ENCODE results near the gene CCDC6.

Gene CCDC6

GRCh38 chr10:59857049-59857448, 49.3 kb downstream of the CCDC6 start:
- Histone ChIP-seq H3K9me3 (ENCODE audit: control insufficient read depth in 2 of 2, low read length in 2 of 2) (no peaks in the 10 kb centered on the region), H3K27me3 (ENCODE audit: control insufficient read depth in 2 of 2, insufficient read depth in 2 of 2, low read length in 2 of 2) (no peaks in the 10 kb centered on the region), H3K4me1 (ENCODE audit: control insufficient read depth in 2 of 2, insufficient read depth in 2 of 2, low read length in 2 of 2) (peaks cover 8 to 14% of the 10 kb centered on the region in 2 donors), H3K36me3 (ENCODE audit: control insufficient read depth in 2 of 2, insufficient read depth in 2 of 2, low read length in 2 of 2) (peaks cover 0 to 3% of the 10 kb centered on the region in 2 donors), H3K4me3 (ENCODE audit: low read length in 2 of 2) (no peak overlapping the region), H3K9ac (ENCODE audit: low read depth in 1 of 2, low read length in 2 of 2) (no peak overlapping the region), H3K27ac (ENCODE audit: low read depth in 2 of 2, low read length in 2 of 2) (no peak overlapping the region)

GRCh38 chr10:59856104-59856503, 50.3 kb downstream of the CCDC6 start:
- Histone ChIP-seq H3K4me3 (ENCODE audit: low read length in 2 of 2) (no peak overlapping the region), H3K4me1 (ENCODE audit: control insufficient read depth in 2 of 2, insufficient read depth in 2 of 2, low read length in 2 of 2) (peaks cover 8 to 14% of the 10 kb centered on the region in 2 donors), H3K36me3 (ENCODE audit: control insufficient read depth in 2 of 2, insufficient read depth in 2 of 2, low read length in 2 of 2) (peaks cover 3 to 9% of the 10 kb centered on the region in 2 donors), H3K9ac (ENCODE audit: low read depth in 1 of 2, low read length in 2 of 2) (no peak overlapping the region), H3K27me3 (ENCODE audit: control insufficient read depth in 2 of 2, insufficient read depth in 2 of 2, low read length in 2 of 2) (no peaks in the 10 kb centered on the region), H3K27ac (ENCODE audit: low read depth in 2 of 2, low read length in 2 of 2) (no peak overlapping the region), H3K9me3 (ENCODE audit: control insufficient read depth in 2 of 2, low read length in 2 of 2) (no peaks in the 10 kb centered on the region)

GRCh38 chr10:59854571-59854970, 51.8 kb downstream of the CCDC6 start:
- Histone ChIP-seq H3K27ac (ENCODE audit: low read depth in 2 of 2, low read length in 2 of 2) (no peak overlapping the region), H3K4me1 (ENCODE audit: control insufficient read depth in 2 of 2, insufficient read depth in 2 of 2, low read length in 2 of 2) (peaks cover 8 to 14% of the 10 kb centered on the region in 2 donors)

GRCh38 chr10:59852670-59853069, 53.7 kb downstream of the CCDC6 start:
- Histone ChIP-seq H3K27ac (ENCODE audit: low read depth in 2 of 2, low read length in 2 of 2) (no peak overlapping the region), H3K4me3 (ENCODE audit: low read length in 2 of 2) (no peak overlapping the region), H3K4me1 (ENCODE audit: control insufficient read depth in 2 of 2, insufficient read depth in 2 of 2, low read length in 2 of 2) (peaks cover 8 to 14% of the 10 kb centered on the region in 2 donors), H3K9me3 (ENCODE audit: control insufficient read depth in 2 of 2, low read length in 2 of 2) (no peaks in the 10 kb centered on the region), H3K36me3 (ENCODE audit: control insufficient read depth in 2 of 2, insufficient read depth in 2 of 2, low read length in 2 of 2) (peaks cover 17 to 19% of the 10 kb centered on the region in 2 donors), H3K27me3 (ENCODE audit: control insufficient read depth in 2 of 2, insufficient read depth in 2 of 2, low read length in 2 of 2) (no peaks in the 10 kb centered on the region), H3K9ac (ENCODE audit: low read depth in 1 of 2, low read length in 2 of 2) (no peak overlapping the region)

More at GRCh38 chr10:59854571-59854970, 51.8 kb downstream of the CCDC6 start:
- Histone ChIP-seq H3K36me3 (ENCODE audit: control insufficient read depth in 2 of 2, insufficient read depth in 2 of 2, low read length in 2 of 2) (peaks cover 10 to 19% of the 10 kb centered on the region in 2 donors), H3K4me3 (ENCODE audit: low read length in 2 of 2) (no peak overlapping the region), H3K9ac (ENCODE audit: low read depth in 1 of 2, low read length in 2 of 2) (no peak overlapping the region), H3K27me3 (ENCODE audit: control insufficient read depth in 2 of 2, insufficient read depth in 2 of 2, low read length in 2 of 2) (no peaks in the 10 kb centered on the region), H3K9me3 (ENCODE audit: control insufficient read depth in 2 of 2, low read length in 2 of 2) (no peaks in the 10 kb centered on the region)

- peaks cover 17 to 19% of the 10 kb centered on the region in 2 donors for H3K36me3 ChIP-seq (ENCODE audit: control insufficient read depth in 2 of 2, insufficient read depth in 2 of 2, low read length in 2 of 2)
- no peak overlapping the region for H3K4me3 ChIP-seq (ENCODE audit: low read length in 2 of 2)
- no peaks in the 10 kb centered on the region for H3K9me3 ChIP-seq (ENCODE audit: control insufficient read depth in 2 of 2, low read length in 2 of 2)
- no peaks in the 10 kb centered on the region for H3K27me3 ChIP-seq (ENCODE audit: control insufficient read depth in 2 of 2, insufficient read depth in 2 of 2, low read length in 2 of 2)
- no peak overlapping the region for H3K9ac ChIP-seq (ENCODE audit: low read depth in 1 of 2, low read length in 2 of 2)
- no peak overlapping the region for H3K27ac ChIP-seq (ENCODE audit: low read depth in 2 of 2, low read length in 2 of 2)
- H3K4me1 ChIP-seq (ENCODE audit: control insufficient read depth in 2 of 2, insufficient read depth in 2 of 2, low read length in 2 of 2), result peaks cover 8 to 12% of the 10 kb centered on the region in 2 donors
These were observed 54.5 kb downstream of the CCDC6 start for GRCh38 chr10:59851864-59852263.

- H3K27ac ChIP-seq (ENCODE audit: low read depth in 2 of 2, low read length in 2 of 2), result no peak overlapping the region
- H3K4me3 ChIP-seq (ENCODE audit: low read length in 2 of 2), result no peak overlapping the region
- no peak overlapping the region for H3K9ac ChIP-seq (ENCODE audit: low read depth in 1 of 2, low read length in 2 of 2)
- no peaks in the 10 kb centered on the region for H3K27me3 ChIP-seq (ENCODE audit: control insufficient read depth in 2 of 2, insufficient read depth in 2 of 2, low read length in 2 of 2)
- H3K36me3 ChIP-seq (ENCODE audit: control insufficient read depth in 2 of 2, insufficient read depth in 2 of 2, low read length in 2 of 2), result peaks cover 21 to 26% of the 10 kb centered on the region in 2 donors
- H3K9me3 ChIP-seq (ENCODE audit: control insufficient read depth in 2 of 2, low read length in 2 of 2), result no peaks in the 10 kb centered on the region
- no peaks in the 10 kb centered on the region for H3K4me1 ChIP-seq (ENCODE audit: control insufficient read depth in 2 of 2, insufficient read depth in 2 of 2, low read length in 2 of 2)
These were observed 58.5 kb downstream of the CCDC6 start for GRCh38 chr10:59847888-59848287.

GRCh38 chr10:59847326-59847725, 59.0 kb downstream of the CCDC6 start:
- Histone ChIP-seq H3K27me3 (ENCODE audit: control insufficient read depth in 2 of 2, insufficient read depth in 2 of 2, low read length in 2 of 2) (no peaks in the 10 kb centered on the region), H3K9ac (ENCODE audit: low read depth in 1 of 2, low read length in 2 of 2) (no peak overlapping the region), H3K4me3 (ENCODE audit: low read length in 2 of 2) (no peak overlapping the region), H3K9me3 (ENCODE audit: control insufficient read depth in 2 of 2, low read length in 2 of 2) (no peaks in the 10 kb centered on the region), H3K4me1 (ENCODE audit: control insufficient read depth in 2 of 2, insufficient read depth in 2 of 2, low read length in 2 of 2) (no peaks in the 10 kb centered on the region), H3K36me3 (ENCODE audit: control insufficient read depth in 2 of 2, insufficient read depth in 2 of 2, low read length in 2 of 2) (peaks cover 21 to 26% of the 10 kb centered on the region in 2 donors), H3K27ac (ENCODE audit: low read depth in 2 of 2, low read length in 2 of 2) (no peak overlapping the region)

GRCh38 chr10:59844436-59844835, 61.9 kb downstream of the CCDC6 start:
- no peaks in the 10 kb centered on the region for H3K27me3 ChIP-seq (ENCODE audit: control insufficient read depth in 2 of 2, insufficient read depth in 2 of 2, low read length in 2 of 2)
- no peak overlapping the region for H3K27ac ChIP-seq (ENCODE audit: low read depth in 2 of 2, low read length in 2 of 2)
- H3K9ac ChIP-seq (ENCODE audit: low read depth in 1 of 2, low read length in 2 of 2), result no peak overlapping the region
- peaks cover 6 to 10% of the 10 kb centered on the region in 2 donors for H3K36me3 ChIP-seq (ENCODE audit: control insufficient read depth in 2 of 2, insufficient read depth in 2 of 2, low read length in 2 of 2)
- H3K4me1 ChIP-seq (ENCODE audit: control insufficient read depth in 2 of 2, insufficient read depth in 2 of 2, low read length in 2 of 2), result no peaks in the 10 kb centered on the region
- H3K9me3 ChIP-seq (ENCODE audit: control insufficient read depth in 2 of 2, low read length in 2 of 2), result no peaks in the 10 kb centered on the region
- no peak overlapping the region for H3K4me3 ChIP-seq (ENCODE audit: low read length in 2 of 2)

- Histone ChIP-seq H3K4me1 (ENCODE audit: control insufficient read depth in 2 of 2, insufficient read depth in 2 of 2, low read length in 2 of 2) (no peaks in the 10 kb centered on the region), H3K36me3 (ENCODE audit: control insufficient read depth in 2 of 2, insufficient read depth in 2 of 2, low read length in 2 of 2) (peaks cover 4 to 6% of the 10 kb centered on the region in 2 donors), H3K27me3 (ENCODE audit: control insufficient read depth in 2 of 2, insufficient read depth in 2 of 2, low read length in 2 of 2) (no peaks in the 10 kb centered on the region), H3K4me3 (ENCODE audit: low read length in 2 of 2) (no peak overlapping the region), H3K9ac (ENCODE audit: low read depth in 1 of 2, low read length in 2 of 2) (no peak overlapping the region), H3K27ac (ENCODE audit: low read depth in 2 of 2, low read length in 2 of 2) (no peak overlapping the region), H3K9me3 (ENCODE audit: control insufficient read depth in 2 of 2, low read length in 2 of 2) (no peaks in the 10 kb centered on the region)
These were observed 62.6 kb downstream of the CCDC6 start for GRCh38 chr10:59843748-59844147.

DNA sequence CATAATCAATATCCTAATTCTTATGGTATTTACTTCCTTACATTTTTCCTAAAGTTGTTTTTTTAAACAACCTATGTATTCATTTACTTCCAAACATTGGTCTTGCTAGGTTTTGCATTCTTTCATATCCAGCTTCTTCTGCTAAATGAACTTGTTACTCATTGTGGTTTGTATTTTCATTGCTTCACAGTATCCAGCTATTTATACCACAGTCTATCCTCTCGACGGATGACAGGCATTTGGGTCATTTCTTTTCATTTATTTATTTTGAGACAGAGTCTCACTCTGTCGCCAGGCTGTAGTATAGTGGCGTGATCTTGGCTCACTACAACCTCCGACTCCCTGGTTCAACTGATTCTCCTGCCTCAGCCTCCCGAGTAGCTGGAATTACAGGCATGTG, 66.8 kb downstream of the CCDC6 start:
- Histone ChIP-seq H3K36me3 (ENCODE audit: control insufficient read depth in 2 of 2, insufficient read depth in 2 of 2, low read length in 2 of 2) (no peaks in the 10 kb centered on the region), H3K9me3 (ENCODE audit: control insufficient read depth in 2 of 2, low read length in 2 of 2) (no peaks in the 10 kb centered on the region), H3K27ac (ENCODE audit: low read depth in 2 of 2, low read length in 2 of 2) (no peak overlapping the region), H3K4me3 (ENCODE audit: low read length in 2 of 2) (no peak overlapping the region), H3K9ac (ENCODE audit: low read depth in 1 of 2, low read length in 2 of 2) (no peak overlapping the region), H3K4me1 (ENCODE audit: control insufficient read depth in 2 of 2, insufficient read depth in 2 of 2, low read length in 2 of 2) (peaks cover 0 to 5% of the 10 kb centered on the region in 2 donors), H3K27me3 (ENCODE audit: control insufficient read depth in 2 of 2, insufficient read depth in 2 of 2, low read length in 2 of 2) (no peaks in the 10 kb centered on the region)
